Psoas muscle (tissue), 8 donors: ENCODE results near the gene REC114. TPM values are rescaled to one million over a fixed set of nuclear protein-coding genes. Genes with fewer than 3 reads are reported as not detected.

ENCODE experiments used
- ATAC-seq, 4 donors: fragments of 200-7000 bp; cut with Tn5 transposase; one replicate each; pipeline ENCODE4 v1.9.1; 2020; ENCODE audit warnings: moderate library complexity in 3 of 4, mild to moderate bottlenecking in 2 of 4
- DNase-seq, 2 donors: peaks; one replicate each; pipeline ENCODE4 v3.0.0-alpha.2; 2020
- H3K27ac ChIP-seq: fragments of 200-600 bp; one replicate; pipeline ENCODE4 v1.8.0; 2022
- H3K27me3 ChIP-seq, 3 donors: fragments of 200-600 bp in 1 of 3; one replicate each; pipeline versions ENCODE4 v1.6.1 to v1.8.0; 2013 to 2022; ENCODE audit warnings: low read length in 2 of 3, mild to moderate bottlenecking in 2 of 3, moderate library complexity in 1 of 3; ENCODE audit not compliant: insufficient read depth in 3 of 3
- H3K36me3 ChIP-seq, 2 donors: fragments of 200-600 bp in 1 of 2; one replicate each; pipeline versions ENCODE4 v1.6.1 to v1.8.0; 2013 to 2022; ENCODE audit warnings: low read depth in 1 of 2, mild to moderate bottlenecking in 1 of 2, moderate library complexity in 1 of 2; ENCODE audit not compliant: insufficient read depth in 1 of 2
- H3K4me1 ChIP-seq: fragments of 200-600 bp; one replicate; pipeline ENCODE4 v1.8.0; 2022
- H3K4me3 ChIP-seq: fragments of 200-600 bp; one replicate; pipeline ENCODE4 v1.8.0; 2022; ENCODE audit warnings: mild to moderate bottlenecking
- H3K9me3 ChIP-seq: fragments of 200-600 bp; one replicate; pipeline ENCODE4 v1.8.0; 2022
- CTCF ChIP-seq: fragments of 200-600 bp; IDR thresholded peaks from one replicate; pipeline ENCODE4 v1.8.0; 2022; ENCODE audit warnings: antibody characterized with exemption
- WGBS, 3 donors: extraction: QIAGEN DNeasy Blood & Tissue Kit; methylation state at CpG; one replicate each; pipeline versions ENCODE4 v1.1.6 to v1.1.7; 2013; 5-methylcytosine and 5-hydroxymethylcytosine counted together
- intact Hi-C, 2 donors: fragments of 100-400 bp; cut with DNase I; formaldehyde crosslinking; loops; one replicate each; pipeline versions ENCODE4 v1.11.0 to v1.14.2; 2022
- polyA plus RNA-seq, 3 donors: library from polyadenylated mRNA; stranded (reverse); fragments of 200-250 nt; gene quantifications; one replicate each; pipeline ENCODE4 v1.2.3, GENCODE V29; 2013
- total RNA-seq, 4 donors: library from RNA; stranded (reverse); fragmentation: NEBNext Ultra II Directional in 2 of 4; extraction: Animal tissue kit (Norgen Biotek cat#: 25700) in 2 of 4; gene quantifications; one replicate each; pipeline versions ENCODE4 v1.2.1 to v1.2.4, GENCODE V29; 2021 to 2023
- donor health status: healthy with polysubstance abuse.
- donor health status: DM: no; HTN: no; CAD: no; lungs with moderate emphysema.
- donor health status: Bipolar disorder and iron deficiency.
- donor health status: healthy.
- donor health status: DM: yes; HTN: yes; CAD: no.
- donor health status: DM: no; HTN: no; CAD: no.
- donor health status: DM: no; HTN: no; CAD: no.
- donor health status: DM: yes; HTN: yes; CAD: no.

Gene REC114
- total and polyA plus RNA-seq, 7 donors: not detected

DNA sequence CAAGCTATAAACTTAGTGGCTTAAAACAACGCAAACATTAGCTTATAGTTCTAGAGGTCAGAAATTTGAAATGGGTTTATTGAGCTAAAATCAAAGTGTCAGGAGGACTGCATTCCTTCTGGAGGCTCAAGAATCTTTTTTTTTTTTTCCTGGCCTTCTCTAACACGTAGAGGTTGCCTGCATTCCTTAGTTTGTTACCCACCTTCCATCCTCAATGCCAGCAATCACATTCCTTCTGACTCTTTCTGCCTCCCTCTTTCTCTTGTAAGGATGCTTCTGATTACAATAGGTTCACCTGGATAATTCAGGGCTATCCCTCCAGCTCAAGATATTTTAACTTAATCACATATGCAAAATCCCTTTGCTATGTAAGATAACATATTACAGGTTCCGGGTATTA is 24.8 kb downstream of the REC114 start:
- Histone ChIP-seq H3K4me3 (no peak overlapping the region), H3K27me3 (peaks cover 0 to 19% (median 0%) of the 10 kb centered on the region in 3 donors), H3K4me1 (no peaks in the 10 kb centered on the region), H3K27ac (no peak overlapping the region), H3K36me3 (no peaks in the 10 kb centered on the region), H3K9me3 (no peaks in the 10 kb centered on the region)
- intact Hi-C loops: no loop called here
- 61 to 65% (median 62%) methylated on average over 3 of the region's 3 CpGs for WGBS, 3 donors
- no peak for TF ChIP-seq CTCF
- DNase-seq: no peak
- no peak for ATAC-seq

DNA sequence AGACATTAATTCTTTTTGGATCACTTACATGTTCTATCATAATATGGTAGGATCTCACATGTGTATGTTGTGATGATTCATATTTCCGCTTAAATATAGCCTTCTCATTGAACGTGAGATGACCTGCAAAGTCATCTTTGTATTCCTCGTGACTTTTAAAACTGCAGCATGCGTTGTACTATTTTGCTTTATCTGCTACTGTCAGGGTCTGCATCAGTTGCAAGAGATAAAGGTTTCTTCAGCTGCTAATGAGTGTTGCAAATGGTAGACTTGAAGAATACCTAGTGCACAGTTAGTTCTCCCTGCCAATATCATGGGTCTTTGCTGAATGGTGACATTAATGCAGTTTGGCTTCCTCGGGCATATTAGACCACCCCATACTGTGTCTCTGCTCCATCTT is 31.8 kb downstream of the REC114 start:
- 85 to 88% (median 87%) methylated on average over 5 of the region's 5 CpGs for WGBS, 3 donors
- intact Hi-C loops: no loop called here
- ATAC-seq (no peak), DNase-seq (no peak)
- Histone ChIP-seq H3K36me3 (no peaks in the 10 kb centered on the region), H3K27me3 (peaks cover 0 to 12% (median 0%) of the 10 kb centered on the region in 3 donors), H3K4me1 (no peaks in the 10 kb centered on the region), H3K27ac (no peak overlapping the region), H3K4me3 (no peak overlapping the region), H3K9me3 (no peaks in the 10 kb centered on the region)
- TF ChIP-seq CTCF: no peak

GRCh38 chr15:73476704-73477216 is 33.8 kb downstream of the REC114 start:
- H3K27ac ChIP-seq: no peak overlapping the region
- TF ChIP-seq CTCF: no peak
- H3K9me3 ChIP-seq: no peaks in the 10 kb centered on the region
- WGBS, 3 donors: 83 to 86% (median 83%) methylated on average over 7 of the region's 7 CpGs
- H3K4me1 ChIP-seq: no peaks in the 10 kb centered on the region
- intact Hi-C loops: no loop called here
- no peak overlapping the region for H3K4me3 ChIP-seq
- ATAC-seq (no peak), DNase-seq (no peak)
- H3K36me3 ChIP-seq: no peaks in the 10 kb centered on the region
- H3K27me3 ChIP-seq: no peaks in the 10 kb centered on the region

DNA sequence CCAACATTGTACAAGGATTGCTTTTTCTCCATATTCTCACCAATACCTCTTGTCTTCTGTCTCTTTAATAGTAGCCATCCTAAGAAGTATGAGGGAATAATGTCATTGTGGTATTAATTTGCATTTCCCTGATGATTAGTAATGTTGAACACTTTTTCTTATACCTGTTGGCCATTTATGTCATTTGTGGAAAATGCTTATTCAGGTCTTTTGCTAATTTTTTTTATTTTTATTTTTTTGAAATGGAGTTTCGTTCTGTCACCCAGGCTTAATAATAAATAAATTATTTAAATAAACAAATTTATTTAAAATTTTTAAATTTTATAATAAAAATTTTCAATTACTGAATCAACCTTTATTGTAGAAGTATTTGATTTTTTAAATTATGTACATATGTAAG is 37.1 kb downstream of the REC114 start:
- DNase-seq (no peak), ATAC-seq (no peak)
- H3K4me3 ChIP-seq: no peak overlapping the region
- WGBS, 3 donors: 74 to 80% (median 78%) methylated on average over 1 of the region's 1 CpG
- intact Hi-C loops: no loop called here
- H3K27ac ChIP-seq: no peak overlapping the region
- H3K4me1 ChIP-seq: no peaks in the 10 kb centered on the region
- no peaks in the 10 kb centered on the region for H3K9me3 ChIP-seq
- H3K27me3 ChIP-seq: no peaks in the 10 kb centered on the region
- TF ChIP-seq CTCF: no peak
- no peaks in the 10 kb centered on the region for H3K36me3 ChIP-seq

- intact Hi-C loops: no loop called here
- no peak for TF ChIP-seq CTCF
- no peaks in the 10 kb centered on the region for H3K27me3 ChIP-seq
- no peak overlapping the region for H3K4me3 ChIP-seq
- H3K9me3 ChIP-seq: no peaks in the 10 kb centered on the region
- H3K4me1 ChIP-seq: no peaks in the 10 kb centered on the region
- DNase-seq (no peak), ATAC-seq (no peak)
- 78 to 87% (median 83%) methylated on average over 3 of the region's 3 CpGs for WGBS, 3 donors
- H3K36me3 ChIP-seq: no peaks in the 10 kb centered on the region
- H3K27ac ChIP-seq: no peak overlapping the region
Observed at GRCh38 chr15:73482166-73482565, 39.2 kb downstream of the REC114 start.
